Fibroblast of skin of back (primary cell): ENCODE data around the gene REEP6.
A peak's percentile ranks its signal among the peaks of the same experiment; 100 is the strongest.

ENCODE experiments used
- DNase-seq: peaks from one replicate; pipeline ENCODE4 v3.0.0-alpha.2; 2013

Gene REEP6

DNA sequence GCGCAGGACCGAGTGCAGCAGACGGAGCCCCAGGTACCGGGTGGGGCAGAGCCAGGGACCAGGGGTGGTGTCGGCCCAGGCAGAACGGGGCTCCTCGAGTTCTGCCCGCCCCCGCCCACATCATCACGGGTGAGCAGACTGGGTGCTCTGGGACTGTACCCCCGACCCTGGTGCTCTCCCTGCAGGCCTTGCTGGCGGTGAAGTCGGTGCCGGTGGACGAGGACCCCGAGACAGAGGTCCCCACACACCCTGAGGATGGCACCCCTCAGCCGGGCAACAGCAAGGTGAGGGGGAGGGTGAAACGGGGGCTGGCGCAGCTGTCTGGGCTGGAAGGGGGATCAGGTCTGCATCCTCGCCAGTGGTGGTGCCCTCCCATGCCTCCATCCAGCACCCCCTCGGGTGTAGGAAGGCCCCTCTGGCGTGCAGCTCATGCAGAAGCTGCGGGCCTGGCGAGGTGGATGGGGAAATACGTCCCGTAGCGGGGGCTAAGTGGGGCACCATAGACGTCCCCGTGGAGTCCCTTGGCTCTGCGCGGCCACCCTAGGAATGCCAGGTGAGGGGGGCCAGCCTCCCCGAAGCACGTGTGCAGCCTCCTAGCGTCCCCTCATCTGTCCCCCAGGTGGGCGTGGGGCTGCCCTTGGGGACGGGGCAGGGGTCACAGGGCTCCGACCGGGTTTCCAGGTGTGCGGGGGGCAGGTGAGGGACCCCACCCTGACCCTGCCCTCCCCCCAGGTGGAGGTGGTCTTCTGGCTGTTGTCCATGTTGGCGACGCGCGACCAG lies 34.7 kb upstream of the REEP6 start:
- no peak for DNase-seq

DNA sequence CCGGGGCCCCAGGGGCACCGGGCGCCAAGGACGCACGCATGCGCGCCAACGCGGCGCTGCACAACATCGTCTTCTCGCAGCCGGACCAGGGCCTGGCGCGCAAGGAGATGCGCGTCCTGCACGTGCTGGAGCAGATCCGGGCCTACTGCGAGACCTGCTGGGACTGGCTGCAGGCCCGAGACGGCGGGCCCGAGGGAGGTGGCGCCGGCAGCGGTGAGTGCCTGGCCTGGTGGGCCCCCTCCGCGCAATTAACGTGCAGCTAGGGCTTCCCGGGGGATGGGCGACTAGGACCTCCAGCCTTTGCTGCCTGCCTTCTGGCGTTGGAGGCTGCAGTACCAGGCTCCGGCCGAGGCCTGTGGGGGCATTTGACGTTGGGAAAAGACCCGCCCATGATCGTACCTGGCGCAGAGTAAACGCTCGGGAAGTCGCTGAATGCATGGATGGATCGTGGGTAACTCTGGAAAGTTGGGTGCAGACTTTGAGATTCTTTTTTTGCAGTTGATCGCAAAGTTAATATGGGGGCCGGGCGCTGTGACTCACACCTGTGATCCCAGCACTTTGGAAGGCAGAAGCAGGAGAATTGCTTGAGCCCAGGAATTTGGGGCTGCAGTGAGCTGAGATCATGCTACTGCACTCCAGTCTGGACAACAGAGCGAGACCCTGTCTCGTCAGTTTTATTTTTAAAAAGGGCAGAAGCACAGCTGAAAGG lies 33.8 kb upstream of the REEP6 start:
- no peak for DNase-seq

- no peak for DNase-seq
Measured at GRCh38 chr19:1457892-1458291, 33.1 kb upstream of the REEP6 start.

DNA sequence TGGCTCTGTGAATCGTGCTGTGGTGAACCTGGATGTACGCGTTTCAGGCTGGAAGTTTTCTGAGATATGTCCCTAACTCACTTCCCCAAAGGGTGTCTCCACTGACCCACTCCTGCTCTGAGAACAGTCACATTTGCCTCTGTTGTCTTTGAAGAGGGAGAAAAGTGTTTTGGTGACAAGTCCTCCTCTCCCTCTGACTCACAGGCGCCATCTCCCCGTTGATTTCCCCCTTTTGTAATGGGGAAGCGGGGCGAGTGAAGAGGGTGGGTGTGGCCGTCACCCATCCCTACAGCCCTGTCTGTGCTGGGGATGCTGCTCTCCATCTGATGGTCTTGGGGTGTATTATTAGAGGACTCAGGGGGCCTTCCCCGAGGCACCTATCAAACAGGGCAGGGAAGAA lies 31.5 kb upstream of the REEP6 start:
- DNase-seq = no peak

DNA sequence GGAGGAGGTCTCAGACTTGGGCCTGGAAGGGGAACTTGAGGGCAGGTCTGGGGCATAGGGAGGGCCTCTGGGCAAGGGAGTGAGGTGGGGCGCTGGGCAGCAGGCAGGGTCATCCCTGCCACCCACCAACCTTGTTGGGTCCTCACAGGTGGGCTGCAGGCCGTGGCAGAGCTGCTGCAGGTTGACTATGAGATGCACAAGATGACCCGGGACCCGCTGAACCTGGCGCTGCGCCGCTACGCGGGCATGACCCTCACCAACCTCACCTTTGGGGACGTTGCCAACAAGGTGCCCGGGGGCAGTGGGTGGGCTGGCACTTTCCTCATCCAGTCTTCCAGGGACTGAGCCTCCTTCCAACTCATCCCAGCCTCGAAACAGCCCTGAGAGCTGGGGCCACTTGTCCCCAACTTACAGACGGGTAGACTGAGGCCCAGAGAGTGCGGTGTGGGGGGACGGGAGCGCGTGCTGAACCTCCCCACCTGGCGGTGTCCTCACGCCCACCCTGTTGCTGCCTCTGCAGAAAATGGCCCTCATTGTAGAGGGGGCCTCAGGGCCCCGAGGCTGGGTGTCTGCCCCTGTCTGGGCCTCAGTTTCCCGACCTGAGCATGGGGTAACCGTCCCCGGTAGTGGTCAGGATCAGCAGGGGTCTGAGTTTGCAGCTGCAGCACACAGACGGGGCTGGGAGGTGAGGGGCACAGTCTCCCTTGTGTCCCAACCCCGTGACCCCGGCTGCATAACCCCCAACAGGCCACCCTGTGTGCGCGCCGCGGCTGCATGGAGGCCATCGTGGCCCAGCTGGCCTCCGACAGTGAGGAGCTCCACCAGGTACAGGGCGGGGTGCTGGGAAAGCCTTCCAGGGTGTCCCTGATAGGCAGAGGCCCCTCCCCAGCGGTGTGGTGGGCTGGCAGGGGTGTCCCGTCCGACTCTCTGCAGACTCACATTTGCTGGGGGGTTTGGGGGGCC lies 30.7 kb upstream of the REEP6 start:
- DNase-seq = no peak

- no peak for DNase-seq
Measured at GRCh38 chr19:1461862-1462261, 29.1 kb upstream of the REEP6 start.

GRCh38 chr19:1465191-1466016 lies 25.6 kb upstream of the REEP6 start:
- DNase-seq = peak; percentile 45

DNA sequence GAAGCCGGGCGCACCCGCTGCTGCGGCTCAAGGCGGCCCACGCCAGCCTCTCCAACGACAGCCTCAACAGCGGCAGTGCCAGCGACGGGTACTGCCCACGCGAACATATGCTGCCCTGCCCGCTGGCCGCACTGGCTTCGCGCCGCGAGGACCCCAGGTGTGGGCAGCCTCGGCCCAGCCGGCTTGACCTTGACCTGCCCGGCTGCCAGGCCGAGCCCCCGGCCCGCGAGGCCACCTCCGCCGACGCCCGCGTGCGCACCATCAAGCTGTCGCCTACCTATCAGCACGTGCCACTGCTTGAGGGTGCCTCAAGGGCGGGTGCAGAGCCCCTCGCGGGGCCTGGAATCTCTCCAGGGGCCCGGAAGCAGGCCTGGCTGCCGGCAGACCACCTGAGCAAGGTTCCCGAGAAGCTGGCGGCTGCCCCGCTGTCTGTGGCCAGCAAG lies 24.9 kb upstream of the REEP6 start:
- DNase-seq = no peak

DNA sequence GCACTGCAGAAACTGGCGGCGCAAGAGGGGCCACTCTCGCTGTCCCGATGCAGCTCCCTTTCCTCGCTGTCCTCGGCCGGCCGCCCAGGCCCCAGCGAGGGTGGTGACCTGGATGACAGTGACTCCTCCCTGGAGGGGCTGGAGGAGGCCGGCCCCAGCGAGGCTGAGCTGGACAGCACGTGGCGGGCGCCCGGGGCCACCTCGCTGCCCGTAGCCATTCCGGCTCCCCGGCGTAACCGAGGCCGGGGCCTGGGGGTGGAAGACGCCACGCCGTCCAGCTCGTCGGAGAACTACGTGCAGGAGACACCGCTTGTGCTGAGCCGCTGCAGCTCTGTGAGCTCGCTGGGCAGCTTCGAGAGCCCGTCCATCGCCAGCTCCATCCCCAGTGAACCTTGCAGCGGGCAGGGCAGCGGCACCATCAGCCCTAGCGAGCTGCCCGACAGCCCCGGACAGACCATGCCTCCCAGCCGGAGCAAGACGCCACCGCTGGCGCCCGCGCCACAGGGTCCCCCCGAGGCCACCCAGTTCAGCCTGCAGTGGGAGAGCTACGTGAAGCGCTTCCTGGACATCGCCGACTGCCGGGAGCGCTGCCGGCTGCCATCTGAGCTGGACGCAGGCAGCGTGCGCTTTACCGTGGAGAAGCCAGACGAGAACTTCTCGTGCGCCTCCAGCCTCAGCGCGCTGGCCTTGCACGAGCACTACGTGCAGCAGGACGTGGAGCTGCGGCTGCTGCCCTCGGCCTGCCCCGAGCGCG lies 24.3 kb upstream of the REEP6 start:
- DNase-seq = no peak

DNA sequence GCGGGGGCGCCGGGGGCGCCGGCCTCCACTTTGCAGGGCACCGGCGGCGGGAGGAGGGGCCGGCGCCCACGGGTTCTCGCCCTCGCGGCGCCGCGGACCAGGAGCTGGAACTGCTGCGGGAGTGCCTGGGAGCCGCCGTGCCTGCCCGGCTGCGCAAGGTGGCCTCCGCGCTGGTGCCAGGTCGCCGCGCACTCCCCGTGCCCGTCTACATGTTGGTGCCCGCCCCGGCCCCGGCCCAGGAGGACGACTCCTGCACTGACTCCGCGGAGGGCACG lies 23.8 kb upstream of the REEP6 start:
- DNase-seq = no peak

DNA sequence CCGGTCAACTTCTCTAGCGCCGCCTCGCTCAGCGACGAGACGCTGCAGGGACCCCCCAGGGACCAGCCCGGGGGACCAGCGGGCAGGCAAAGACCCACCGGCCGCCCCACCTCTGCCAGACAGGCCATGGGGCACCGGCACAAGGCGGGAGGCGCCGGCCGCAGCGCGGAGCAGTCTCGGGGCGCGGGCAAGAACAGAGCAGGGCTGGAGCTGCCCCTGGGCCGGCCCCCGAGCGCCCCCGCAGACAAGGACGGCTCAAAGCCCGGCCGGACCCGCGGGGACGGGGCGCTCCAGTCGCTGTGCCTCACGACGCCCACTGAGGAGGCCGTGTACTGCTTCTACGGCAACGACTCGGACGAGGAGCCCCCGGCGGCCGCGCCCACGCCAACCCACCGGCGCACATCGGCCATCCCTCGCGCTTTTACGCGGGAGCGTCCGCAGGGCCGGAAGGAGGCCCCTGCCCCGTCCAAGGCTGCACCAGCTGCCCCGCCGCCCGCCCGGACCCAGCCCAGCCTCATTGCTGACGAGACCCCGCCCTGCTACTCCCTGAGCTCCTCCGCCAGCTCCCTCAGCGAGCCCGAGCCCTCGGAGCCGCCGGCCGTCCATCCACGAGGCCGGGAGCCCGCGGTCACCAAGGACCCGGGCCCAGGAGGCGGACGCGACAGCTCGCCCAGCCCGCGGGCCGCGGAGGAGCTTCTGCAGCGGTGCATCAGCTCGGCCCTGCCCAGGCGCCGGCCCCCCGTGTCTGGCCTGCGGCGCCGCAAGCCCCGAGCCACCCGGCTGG lies 23.3 kb upstream of the REEP6 start:
- no peak for DNase-seq

DNA sequence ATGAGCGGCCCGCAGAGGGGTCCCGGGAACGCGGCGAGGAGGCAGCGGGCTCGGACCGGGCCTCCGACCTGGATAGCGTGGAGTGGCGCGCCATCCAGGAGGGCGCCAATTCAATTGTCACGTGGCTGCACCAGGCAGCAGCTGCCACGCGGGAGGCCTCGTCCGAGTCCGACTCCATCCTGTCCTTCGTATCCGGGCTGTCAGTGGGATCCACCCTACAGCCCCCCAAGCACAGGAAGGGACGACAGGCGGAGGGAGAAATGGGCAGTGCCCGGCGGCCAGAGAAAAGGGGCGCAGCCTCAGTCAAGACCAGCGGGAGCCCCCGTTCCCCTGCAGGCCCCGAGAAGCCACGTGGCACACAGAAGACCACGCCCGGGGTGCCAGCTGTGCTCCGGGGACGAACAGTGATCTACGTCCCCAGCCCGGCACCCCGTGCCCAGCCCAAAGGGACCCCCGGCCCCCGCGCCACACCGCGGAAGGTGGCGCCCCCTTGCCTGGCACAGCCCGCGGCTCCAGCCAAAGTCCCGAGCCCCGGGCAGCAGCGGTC lies 22.6 kb upstream of the REEP6 start:
- DNase-seq = no peak

DNA sequence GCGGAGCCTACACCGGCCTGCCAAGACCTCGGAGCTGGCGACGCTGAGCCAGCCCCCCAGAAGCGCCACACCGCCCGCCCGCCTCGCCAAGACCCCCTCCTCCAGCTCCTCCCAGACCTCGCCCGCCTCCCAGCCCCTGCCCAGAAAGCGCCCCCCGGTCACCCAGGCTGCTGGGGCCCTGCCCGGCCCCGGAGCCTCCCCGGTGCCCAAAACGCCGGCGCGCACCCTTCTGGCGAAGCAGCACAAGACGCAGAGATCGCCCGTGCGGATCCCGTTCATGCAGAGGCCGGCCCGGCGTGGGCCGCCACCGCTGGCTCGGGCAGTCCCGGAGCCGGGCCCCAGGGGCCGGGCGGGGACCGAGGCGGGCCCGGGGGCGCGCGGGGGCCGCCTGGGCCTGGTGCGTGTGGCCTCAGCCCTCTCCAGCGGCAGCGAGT lies 22.1 kb upstream of the REEP6 start:
- DNase-seq = peak; percentile 39

DNA sequence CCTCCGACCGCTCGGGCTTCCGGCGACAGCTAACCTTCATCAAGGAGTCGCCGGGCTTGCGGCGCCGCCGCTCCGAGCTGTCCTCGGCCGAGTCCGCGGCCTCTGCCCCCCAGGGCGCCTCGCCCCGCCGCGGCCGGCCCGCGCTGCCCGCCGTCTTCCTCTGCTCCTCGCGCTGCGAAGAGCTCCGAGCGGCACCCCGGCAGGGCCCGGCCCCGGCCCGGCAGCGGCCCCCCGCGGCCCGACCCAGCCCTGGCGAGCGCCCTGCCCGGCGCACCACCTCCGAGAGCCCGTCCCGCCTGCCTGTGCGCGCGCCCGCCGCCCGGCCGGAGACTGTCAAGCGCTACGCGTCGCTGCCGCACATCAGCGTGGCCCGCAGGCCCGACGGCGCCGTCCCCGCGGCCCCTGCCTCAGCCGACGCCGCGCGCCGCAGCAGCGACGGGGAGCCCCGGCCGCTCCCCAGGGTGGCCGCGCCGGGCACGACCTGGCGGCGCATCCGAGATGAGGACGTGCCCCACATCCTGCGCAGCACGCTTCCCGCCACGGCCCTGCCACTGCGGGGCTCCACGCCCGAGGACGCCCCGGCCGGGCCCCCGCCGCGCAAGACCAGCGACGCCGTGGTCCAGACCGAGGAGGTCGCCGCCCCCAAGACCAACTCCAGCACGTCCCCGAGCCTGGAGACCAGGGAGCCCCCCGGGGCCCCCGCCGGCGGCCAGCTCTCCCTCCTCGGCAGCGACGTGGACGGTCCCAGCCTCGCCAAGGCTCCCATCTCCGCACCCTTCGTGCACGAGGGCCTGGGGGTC lies 21.5 kb upstream of the REEP6 start:
- peak; percentile 39 for DNase-seq

GRCh38 chr19:1470055-1470304 lies 21.0 kb upstream of the REEP6 start:
- no peak for DNase-seq

DNA sequence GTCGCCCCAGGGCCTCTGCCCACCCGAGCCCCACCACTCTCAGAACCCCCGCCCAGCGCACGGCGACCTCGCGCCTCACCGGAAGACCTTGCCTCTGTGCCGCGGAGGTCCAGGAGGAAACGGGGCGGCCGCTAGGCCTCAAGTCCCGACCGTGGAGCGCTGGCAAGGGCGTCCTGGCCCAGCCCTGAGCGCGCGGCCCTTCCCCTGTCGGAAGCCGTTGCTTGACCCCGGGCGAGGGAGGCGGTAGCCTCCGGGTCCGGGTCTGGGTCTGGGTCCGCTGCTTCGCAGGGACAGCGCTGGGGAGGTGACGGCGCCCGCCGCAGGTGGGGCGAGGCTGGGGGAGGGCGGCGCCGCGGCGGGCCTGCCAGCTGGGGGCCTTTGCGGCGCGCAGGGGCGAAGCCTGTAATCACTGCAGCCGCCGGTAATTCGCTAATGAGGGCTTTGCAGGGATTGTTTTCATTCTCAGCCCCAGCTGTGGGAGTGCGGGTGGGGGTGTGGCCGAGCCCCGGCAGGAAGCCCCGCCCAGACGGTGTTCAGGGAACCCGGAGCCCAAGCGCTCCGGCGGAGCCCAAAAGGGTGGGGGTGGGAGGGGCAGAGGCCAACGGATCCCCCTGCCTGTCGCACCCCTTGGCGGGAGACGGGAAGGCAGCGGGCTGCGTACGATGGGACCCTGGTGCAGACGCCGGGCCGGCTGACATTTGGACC lies 20.5 kb upstream of the REEP6 start:
- no peak for DNase-seq

DNA sequence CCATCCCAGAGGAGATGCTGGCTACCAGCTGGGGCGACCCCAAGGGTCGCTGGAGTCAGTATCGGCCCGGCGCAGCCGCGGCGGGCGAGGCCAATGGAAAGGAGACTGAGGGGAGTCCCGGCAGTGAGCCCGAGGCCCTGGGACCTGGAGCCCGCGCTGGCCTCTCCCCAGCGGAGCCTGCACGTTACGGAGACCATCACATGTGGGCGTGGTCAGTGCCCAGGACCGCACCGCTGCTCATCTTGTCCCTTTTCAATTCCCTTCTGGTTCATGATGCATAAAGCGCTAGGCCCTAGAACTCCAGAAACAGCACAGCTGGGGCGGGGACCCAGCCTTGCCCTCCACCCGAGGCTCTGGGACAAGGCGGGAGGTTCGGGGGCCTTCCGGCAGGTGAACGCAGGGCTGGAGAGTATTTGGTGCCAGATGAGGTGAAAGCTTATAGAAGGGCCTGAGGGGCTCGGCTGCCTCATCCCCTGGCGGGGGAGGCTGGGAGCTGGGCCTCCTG lies 19.9 kb upstream of the REEP6 start:
- DNase-seq = no peak

DNA sequence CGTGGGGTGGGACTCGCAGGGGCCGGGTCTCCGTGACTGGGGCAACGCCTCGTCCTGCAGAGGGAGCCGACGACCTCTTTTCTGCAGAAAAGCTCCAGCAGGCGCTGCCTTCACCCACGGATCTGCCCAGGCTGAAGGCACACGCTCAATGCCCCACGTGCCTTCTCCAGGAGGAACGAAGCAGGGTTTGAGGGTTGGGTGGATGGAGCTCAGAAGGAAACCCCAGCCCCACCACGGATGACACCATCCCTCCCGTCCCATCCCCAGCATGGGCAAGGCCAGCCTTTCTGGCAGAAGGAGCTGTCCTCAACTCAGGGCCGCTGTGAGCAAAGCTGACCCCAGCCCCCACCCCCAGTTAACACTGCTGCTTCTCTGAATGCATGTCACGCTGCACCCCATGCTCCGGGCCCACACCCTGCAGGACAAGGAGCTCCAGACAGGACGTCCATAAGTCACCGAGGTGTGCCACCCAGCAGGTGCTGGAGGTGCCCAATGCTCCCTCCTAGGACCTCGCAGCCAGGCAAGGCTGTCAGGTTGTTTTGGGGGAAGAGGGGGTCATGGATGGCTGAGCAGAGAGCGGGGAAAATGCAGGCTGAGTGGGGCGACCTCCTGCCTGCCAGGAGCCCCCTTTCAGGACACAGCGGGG lies 19.3 kb upstream of the REEP6 start:
- no peak for DNase-seq
